Epidermal melanocyte (primary cell): ENCODE results near the gene HDDC3.

Source experiments
- DNase-seq: peaks from one replicate; pipeline ENCODE4 v3.0.0; 2011; ENCODE audit warnings: low spot score; ENCODE audit not compliant: insufficient read length

Gene HDDC3

GRCh38 chr15:90953947-90954711 lies 21.8 kb upstream of the HDDC3 start:
- no peak for DNase-seq

GRCh38 chr15:90952901-90953677 lies 20.7 kb upstream of the HDDC3 start:
- no peak for DNase-seq

GRCh38 chr15:90950676-90951075 lies 18.3 kb upstream of the HDDC3 start:
- no peak for DNase-seq

- DNase-seq, result no peak
Observed at GRCh38 chr15:90949979-90950675, 17.8 kb upstream of the HDDC3 start.

GRCh38 chr15:90948506-90948905 lies 16.2 kb upstream of the HDDC3 start:
- no peak for DNase-seq

GRCh38 chr15:90947577-90948357 lies 15.4 kb upstream of the HDDC3 start:
- DNase-seq, result no peak

- no peak for DNase-seq
Observed at GRCh38 chr15:90946941-90947576, 14.7 kb upstream of the HDDC3 start.

GRCh38 chr15:90946538-90946937 lies 14.2 kb upstream of the HDDC3 start:
- no peak for DNase-seq

GRCh38 chr15:90945091-90945490 lies 12.7 kb upstream of the HDDC3 start:
- DNase-seq, result no peak

- no peak for DNase-seq
Observed at GRCh38 chr15:90942354-90943120, 10.2 kb upstream of the HDDC3 start.

GRCh38 chr15:90941038-90941437 lies 8.7 kb upstream of the HDDC3 start:
- no peak for DNase-seq

- no peak for DNase-seq
Observed at GRCh38 chr15:90939756-90940155, 7.4 kb upstream of the HDDC3 start.

GRCh38 chr15:90938261-90938660 lies 5.9 kb upstream of the HDDC3 start:
- no peak for DNase-seq

GRCh38 chr15:90936823-90937222 lies 4.5 kb upstream of the HDDC3 start:
- no peak for DNase-seq

GRCh38 chr15:90934949-90935751 lies 2.8 kb upstream of the HDDC3 start, which contains the start of gene UNC45A:
Gene UNC45A, plus strand, starts transcription at chr15:90935285. Its CDS starts 40 bp downstream, at chr15:90935325.
- peak; percentile 89 for DNase-seq

GRCh38 chr15:90934256-90934948 lies 2.1 kb upstream of the HDDC3 start:
- peak; percentile 89 for DNase-seq

- DNase-seq, result no peak
Observed at GRCh38 chr15:90933301-90933700, 952 bp upstream of the HDDC3 start.

- DNase-seq, result no peak
Observed at GRCh38 chr15:90932660-90932991, 277 bp upstream of the HDDC3 start.

GRCh38 chr15:90931575-90931827 lies 848 bp downstream of the HDDC3 start:
- DNase-seq, result no peak
